ENCODE measurements around the gene RNF157.
"Not testable (repeated sequence)": the region's sequence is repeated elsewhere in the genome, so short reads cannot be mapped to it uniquely, and the experiment has no call there.

Gene RNF157

DNA sequence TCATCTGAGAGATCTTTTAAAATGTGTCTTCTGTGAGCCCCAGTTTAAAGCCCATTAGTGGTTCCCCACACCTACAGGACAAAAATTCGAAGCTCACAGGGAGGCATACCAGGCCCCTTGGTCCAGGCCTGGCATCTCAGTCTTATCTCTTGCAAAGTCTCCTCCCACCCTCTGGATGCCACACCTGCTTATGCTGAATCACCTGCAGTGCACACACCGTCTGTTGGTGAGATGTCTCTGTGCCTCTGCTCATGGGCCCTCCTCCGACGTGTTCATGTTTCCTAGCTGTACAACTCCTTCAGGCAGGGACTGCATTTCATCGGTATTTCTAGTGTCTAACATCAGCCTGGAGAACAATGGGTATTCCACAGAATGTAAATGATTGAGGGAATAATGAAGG lies 41.6 kb downstream of the RNF157 start:
- DNase-seq (ENCODE audit: low read depth) = no peak
- no peak overlapping the region for H3K4me3 ChIP-seq (ENCODE audit: low read depth, low read length)

DNA sequence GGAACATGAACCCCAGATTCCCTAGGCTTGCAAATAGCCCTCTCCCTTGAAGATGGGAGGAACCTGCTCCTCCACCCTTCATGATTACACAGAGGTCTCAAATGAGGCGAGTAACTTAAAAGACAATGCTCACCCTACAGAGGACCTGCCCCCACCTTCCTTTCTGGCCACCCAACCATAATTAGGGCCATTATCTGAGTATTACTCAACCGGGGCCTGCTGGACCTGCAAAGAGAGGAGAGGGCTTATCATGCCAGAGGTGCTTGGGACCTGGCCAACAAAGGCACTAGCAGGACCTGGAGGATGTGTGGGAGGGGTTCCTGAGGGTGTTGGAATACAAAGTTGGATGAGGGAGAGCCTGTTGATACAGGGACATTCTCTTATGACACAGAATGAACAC lies 42.4 kb downstream of the RNF157 start:
- no peak overlapping the region for H3K4me3 ChIP-seq (ENCODE audit: low read depth, low read length)
- no peak for DNase-seq (ENCODE audit: low read depth)

DNA sequence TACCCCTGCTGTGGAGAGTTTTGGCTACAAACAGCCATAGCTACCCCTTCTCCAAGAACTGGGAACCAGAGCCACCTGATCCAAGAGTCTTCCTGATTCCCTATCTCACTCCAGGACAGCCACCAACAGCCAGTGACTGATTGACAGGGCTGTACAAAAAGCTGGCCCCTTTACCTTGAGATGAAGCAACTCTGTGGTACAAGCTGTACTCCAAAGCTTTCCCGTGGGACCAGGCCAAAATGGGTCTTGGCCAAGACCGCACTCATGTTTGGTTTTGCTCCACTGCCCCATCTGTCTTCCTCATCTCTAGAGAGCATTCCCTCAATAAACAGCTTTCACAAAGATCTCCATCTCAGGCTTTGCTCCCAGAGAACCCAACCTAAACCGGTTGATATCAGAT lies 43.6 kb downstream of the RNF157 start:
- no peak overlapping the region for H3K4me3 ChIP-seq (ENCODE audit: low read depth, low read length)
- DNase-seq (ENCODE audit: low read depth) = peak; percentile 15

DNA sequence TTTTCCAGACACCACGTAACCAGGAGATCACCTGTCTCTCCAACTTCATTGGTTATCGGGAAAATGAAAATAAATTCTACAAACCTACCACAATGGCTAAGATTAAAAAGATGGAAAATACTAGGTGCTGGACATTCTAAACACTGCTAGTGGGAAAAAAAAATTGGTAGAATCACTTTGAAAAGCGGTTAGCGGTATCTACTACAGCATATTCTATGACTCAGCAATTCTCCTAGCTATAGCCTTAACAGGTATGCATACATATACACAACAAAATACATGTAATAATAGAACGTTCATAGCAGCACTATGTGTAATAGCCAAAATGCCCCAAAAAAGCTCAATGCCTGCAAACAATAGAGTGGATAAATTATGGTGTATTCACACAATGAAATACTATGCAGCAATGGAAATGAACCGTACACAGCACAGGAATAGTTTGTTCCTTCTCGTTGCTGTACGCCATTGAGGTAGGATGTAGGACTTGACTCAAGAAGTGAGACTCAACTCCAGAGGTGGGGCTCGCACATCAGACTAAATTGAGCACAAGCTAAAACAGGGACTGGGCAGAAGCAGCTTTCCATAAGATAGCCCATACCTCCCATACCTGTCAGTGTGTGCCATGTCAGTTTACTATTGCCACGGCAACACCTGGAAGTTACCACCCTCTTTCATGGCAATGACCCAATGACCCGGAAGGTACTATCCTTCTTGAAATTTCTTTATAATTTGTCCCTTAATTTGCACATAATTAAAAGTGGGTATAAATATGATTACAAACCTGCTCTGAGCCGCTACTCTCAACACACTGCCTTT lies 44.8 kb downstream of the RNF157 start:
- no peak overlapping the region for H3K4me3 ChIP-seq (ENCODE audit: low read depth, low read length)
- no peak for DNase-seq (ENCODE audit: low read depth)

DNA sequence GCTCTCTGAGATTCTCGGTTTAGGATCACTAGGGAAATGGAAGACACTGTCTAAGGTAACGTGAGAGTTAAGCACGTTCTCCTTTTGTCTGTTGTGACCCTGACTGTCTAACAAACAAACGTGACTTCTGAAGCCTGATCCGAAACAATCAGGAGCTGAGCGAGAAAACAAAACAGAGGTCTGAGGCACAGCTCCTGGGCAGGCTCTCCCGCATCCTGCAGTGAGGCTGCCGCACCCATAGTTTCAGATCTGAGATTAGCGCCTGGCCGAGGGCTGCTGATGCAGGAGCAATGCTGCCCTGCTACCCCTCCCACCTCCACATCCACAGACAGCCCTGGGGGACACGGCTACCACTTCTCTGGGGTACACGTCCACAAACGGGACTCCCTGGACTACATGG lies 46.7 kb downstream of the RNF157 start:
- H3K4me3 ChIP-seq (ENCODE audit: low read depth, low read length) = no peak overlapping the region
- DNase-seq (ENCODE audit: low read depth) = no peak

DNA sequence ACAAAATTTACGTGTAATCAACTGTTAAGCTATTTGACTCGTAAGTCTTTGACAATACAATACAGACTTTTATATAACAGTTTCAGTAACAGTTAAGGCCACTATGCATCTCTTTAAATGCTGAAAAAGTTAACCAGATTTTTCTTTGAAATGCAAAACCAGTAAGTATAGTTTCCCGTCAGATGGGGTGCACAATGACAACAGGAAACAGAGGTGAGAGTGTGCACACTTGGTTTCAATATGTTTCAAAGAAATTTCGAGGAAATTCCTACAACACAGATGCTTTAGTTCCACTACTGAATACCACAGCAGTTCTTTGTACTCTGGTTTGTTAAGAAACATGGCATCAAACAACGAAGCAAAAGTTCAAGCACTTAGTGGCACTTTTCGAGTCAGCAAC lies 48.4 kb downstream of the RNF157 start:
- H3K4me3 ChIP-seq (ENCODE audit: low read depth, low read length) = no peak overlapping the region
- DNase-seq (ENCODE audit: low read depth) = no peak

DNA sequence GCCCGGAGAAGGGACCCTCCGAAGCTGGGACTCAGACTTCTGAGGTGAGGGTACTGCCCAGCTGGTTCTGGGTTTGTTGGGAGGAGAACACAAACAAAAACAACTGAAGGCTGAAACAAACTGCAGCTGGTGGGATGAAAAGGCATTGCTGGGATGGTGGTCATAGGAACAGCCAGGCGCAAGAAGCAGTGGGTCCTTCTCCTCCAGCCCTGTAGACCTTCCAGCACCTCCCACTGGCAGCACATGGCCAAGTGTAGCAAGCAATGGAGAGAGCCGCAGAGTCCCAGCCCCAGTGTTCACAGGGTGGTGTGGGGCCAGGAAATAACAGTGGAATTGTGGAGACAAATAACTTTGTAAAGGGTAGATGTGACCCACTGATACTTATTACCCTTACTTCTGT lies 50.6 kb downstream of the RNF157 start:
- H3K4me3 ChIP-seq (ENCODE audit: low read depth, low read length) = no peak overlapping the region
- no peak for DNase-seq (ENCODE audit: low read depth)

DNA sequence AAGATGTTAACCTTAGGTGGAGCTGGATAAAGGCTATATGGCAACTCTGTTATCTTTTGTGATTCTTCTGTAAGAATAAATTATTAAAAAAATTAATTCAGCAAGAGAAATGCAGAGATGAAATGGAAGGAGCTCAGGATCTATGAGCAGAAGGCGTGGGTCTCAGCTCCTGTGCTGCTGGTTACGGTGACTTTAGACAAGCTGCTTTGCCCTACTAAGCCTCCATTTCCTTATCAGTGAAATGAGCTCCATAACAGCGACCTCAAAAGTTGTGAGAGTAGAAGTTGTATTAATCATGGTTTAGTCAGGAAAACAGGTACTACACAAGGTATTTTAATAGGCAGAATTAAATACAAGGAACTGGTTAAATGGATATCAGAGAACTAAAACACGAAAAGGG lies 51.0 kb downstream of the RNF157 start:
- no peak overlapping the region for H3K4me3 ChIP-seq (ENCODE audit: low read depth, low read length)
- no peak for DNase-seq (ENCODE audit: low read depth)

DNA sequence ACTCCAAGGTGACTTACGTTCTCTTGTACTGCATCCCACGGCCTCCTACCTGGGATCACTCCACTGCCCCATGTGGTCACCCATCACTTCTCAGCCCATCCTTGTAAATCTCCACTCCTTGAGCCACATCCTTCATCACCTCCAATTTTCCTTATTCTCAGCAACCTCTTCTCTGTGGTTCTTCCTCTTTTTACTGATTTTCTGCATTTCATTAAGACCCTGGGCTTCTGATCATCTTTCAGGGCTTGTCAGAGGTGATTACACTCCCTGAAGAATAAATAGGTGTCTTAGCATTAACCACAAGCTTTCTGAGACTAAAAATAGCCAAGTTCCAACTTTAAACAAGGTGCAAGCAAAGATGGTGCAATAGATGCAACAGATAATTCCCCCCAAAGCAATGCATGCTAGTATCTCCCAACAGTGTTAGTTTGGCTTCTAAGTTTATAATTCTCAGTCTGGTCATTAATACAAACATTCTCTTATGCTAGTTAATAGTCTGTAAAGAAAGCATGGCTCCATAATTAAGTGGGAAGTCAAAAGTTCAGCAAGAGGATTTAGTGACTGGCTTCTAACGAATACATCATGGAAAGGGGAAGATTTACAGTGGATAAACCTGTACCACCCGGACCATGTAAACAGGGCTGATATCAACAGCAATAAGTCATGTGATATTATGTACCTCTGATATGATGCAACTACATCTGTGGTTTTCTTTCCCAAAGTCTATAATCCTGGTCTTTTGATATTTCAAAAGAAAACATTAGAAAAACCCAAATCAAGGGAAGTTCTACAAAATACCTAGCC lies 51.9 kb downstream of the RNF157 start:
- H3K4me3 ChIP-seq (ENCODE audit: low read depth, low read length) = no peak overlapping the region
- no peak for DNase-seq (ENCODE audit: low read depth)

DNA sequence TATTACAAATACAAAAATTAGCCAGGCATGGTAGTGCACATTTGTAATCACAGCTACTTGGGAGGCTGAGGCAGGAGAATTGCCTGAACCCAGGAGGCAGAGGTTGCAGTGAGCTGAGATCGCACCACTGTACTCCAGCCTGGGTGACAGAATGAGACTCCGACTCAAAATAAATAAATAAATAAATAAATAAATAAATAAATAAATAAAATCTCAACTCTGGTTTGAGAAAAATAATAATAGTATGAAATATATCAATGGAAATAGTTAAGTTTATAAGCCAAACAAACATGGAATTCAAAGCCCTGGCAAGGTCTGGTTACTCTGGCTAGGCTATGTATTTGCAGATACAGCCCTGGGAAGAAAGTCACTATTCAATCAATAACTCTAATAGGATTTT lies 53.5 kb downstream of the RNF157 start:
- not testable (repeated sequence) for DNase-seq (ENCODE audit: low read depth); H3K4me3 ChIP-seq (ENCODE audit: low read depth, low read length)

DNA sequence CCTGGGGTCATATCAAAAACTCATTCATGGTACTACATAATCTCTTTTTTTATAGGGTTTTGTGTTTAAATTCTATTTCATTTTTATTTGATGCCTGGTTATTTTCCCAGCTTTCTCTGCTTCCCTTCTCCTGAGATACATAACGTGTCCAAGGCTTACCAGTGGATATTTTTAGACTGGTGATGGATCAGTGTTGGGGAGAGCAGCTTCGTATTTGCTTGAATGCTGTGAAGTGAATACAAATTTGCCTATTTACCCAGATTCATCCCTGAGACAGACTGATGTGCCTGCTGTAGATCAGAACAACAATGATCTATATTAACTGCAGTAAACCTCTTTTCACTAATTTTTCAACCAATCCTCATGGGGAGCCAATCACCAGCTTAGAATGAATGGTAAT lies 56.0 kb downstream of the RNF157 start:
- no peak for DNase-seq (ENCODE audit: low read depth)
- H3K4me3 ChIP-seq (ENCODE audit: low read depth, low read length) = no peak overlapping the region

DNA sequence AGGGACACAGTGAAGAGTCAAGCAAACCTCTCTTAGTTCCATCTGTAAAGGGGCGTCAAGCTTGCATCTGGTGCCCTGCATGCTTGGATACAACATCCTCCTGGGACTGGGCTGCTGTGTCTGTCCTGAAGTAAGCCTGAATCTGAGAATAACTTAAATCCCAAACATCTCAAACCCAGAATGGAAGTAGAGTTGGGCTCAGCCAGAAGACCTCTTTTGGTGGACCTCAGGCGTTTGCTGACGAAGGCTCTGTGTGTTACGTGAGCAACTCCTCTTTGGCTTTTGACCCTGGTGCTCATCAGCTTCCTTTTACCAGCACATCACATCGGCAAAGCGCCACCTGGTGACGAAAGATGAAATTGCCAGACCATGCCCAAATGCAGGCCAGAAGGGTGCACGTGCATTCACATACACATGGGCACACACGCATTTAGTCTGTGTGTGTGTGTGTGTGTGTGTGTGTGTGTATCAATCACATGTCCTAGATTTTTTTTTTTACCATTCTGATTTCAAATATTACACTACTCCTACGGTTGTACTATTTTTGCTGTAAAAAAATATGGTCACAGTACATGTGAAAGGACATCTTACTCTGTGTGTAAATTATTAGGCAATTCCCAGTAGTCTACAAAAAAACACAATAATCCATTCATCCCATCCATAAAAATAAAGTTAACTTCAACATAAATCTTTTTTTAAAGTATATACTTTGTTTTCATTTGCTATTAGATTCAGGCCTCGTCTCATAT lies 58.1 kb downstream of the RNF157 start:
- peak; percentile 49 for DNase-seq (ENCODE audit: low read depth)
- H3K4me3 ChIP-seq (ENCODE audit: low read depth, low read length) = no peak overlapping the region

DNA sequence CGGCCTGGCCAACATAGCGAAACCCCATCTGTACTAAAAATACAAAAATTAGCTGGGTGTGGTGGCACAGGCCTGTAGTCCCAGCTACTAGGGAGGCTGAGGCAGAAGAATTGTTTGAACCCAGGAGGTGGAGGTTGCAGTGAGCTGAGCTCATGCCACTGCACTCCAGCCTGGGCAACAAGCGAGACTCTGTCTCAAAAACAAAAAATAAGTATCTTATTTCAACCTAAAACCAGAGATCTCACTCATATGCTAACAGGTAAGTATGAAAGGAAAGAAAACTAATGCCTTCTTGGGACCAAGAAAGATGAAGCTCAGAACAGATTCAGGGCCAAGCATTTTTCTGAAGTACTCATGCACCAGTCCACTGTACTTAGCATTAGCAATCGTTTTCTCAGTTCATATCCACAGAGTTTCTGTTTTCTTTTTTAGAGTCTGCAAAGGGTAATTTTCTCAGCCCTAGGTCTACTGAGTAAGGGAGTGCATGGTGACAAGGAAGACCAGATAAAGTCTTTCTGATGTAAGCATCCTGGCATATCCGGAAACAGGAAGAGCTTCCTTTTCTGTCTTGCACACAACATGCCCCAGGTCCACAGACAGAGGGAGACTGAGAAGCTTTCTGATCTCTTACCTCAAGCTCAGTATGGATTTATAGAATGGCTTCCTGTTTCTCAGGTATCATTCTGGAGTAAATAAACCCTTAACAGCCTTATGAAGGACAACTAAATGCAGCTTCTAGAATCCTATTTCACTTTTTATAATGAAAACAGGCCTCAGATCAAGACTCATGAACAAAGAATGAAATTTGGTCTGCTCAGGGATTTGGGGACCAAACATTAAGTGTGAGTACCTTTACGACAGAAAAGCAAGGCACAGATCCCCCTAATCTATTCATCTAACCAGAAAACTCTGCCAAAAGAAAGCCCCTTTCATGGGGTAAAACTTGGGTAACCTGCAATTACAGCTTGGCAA lies 60.5 kb downstream of the RNF157 start:
- no peak for DNase-seq (ENCODE audit: low read depth)
- H3K4me3 ChIP-seq (ENCODE audit: low read depth, low read length) = no peak overlapping the region

DNA sequence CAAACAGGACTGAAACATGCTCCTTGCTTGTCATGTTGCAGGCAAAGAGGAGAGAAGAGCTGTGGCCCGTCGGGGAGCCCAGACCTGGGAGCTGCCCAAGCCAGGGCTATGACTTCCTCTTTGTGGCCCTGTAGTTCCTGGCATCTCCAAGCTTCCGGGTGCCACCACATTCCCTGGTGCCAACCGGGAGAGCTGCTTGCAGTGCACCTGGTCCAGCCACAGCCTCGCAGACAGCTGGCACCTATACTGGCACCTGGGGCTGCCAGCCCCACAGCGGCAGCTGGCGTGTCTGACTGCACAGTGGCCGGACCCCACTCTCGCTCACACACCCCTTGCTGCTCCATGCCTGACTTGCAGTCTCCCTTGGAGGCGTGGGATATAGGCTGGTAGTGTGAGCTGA lies 62.2 kb downstream of the RNF157 start:
- DNase-seq (ENCODE audit: low read depth) = no peak
- H3K4me3 ChIP-seq (ENCODE audit: low read depth, low read length) = no peak overlapping the region

DNA sequence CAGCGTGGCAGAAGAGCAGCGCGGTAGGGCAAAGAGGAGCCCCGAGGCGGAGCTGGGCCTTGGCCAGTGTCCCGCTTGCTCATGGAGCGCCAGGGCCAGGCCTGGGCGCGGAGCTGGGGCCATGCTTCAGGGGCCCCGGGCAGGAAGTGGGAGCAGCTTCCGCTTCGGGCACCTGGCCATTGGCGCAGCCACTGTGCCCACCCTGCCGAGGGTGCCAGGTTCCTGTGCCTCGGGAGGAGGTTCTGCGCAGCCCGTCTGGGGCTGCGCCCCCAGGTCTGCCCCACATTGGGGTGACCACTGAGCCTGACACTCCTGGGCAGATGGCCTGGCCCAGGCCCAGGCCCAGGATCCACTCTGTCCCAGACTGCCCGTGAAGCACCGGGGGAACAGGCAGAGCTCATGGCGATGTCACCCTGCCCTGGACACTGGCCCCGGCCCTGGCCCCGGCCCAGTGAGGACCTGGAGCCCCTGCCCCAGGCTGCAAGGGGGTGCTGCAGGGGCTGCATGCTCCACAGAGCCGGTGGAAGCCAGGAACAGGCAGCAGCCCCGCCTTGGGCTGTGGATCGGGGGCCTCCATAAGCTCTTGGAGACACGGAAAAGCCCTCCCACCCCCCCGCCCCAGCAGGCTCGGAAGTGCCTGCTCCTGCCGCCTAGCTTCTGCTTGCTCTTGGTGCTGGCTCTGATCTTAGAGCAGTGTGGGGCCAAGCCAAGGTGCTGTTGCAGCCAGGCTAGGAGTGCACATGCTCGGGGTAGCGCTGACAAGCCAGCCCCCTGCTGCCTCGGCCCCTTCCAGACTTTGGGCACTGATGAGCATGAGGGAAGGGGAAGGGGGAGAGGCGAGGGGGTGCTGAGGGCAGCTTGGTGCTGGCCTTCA lies 63.4 kb downstream of the RNF157 start:
- DNase-seq (ENCODE audit: low read depth) = no peak
- no peak overlapping the region for H3K4me3 ChIP-seq (ENCODE audit: low read depth, low read length)

DNA sequence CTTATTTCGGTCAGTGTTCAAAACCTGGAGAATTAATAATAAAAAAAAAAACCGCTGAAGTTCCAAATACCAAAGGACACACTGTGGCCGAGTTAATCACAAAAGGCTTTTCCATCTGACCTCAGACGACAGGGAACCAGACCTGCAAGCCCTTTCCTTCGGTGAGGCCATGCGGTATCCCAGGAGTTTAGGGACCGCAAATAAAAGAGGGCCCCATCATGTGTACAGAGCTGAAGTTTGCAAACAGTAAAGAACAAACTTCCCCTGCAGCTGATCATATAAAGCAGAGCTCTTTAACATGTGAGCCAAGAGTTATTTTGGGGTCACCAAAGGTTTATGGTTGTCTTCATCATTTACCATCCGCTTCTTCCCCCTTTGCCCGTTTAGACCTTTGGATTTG lies 66.3 kb downstream of the RNF157 start:
- no peak overlapping the region for H3K4me3 ChIP-seq (ENCODE audit: low read depth, low read length)
- DNase-seq (ENCODE audit: low read depth) = no peak

DNA sequence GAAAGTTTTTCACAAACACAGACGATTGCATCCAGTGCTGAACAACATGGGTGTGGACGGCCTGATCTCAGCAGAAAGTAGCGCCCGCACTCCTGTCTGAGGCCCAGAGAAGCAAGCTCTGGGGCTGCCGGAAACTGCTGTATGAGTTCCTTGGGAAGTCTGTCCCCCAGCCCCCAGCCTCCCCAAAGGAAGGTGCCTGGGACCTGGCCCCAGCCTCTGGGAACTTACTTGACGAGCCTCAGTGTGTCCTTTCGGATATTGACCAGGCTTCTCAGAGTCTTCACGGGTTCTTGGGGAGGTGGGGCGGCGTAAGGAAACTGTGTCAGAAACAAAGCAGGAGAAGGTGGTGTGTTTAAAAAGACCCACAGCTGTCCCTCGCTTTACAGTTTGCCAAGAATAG lies 66.8 kb downstream of the RNF157 start:
- no peak overlapping the region for H3K4me3 ChIP-seq (ENCODE audit: low read depth, low read length)
- DNase-seq (ENCODE audit: low read depth) = no peak

DNA sequence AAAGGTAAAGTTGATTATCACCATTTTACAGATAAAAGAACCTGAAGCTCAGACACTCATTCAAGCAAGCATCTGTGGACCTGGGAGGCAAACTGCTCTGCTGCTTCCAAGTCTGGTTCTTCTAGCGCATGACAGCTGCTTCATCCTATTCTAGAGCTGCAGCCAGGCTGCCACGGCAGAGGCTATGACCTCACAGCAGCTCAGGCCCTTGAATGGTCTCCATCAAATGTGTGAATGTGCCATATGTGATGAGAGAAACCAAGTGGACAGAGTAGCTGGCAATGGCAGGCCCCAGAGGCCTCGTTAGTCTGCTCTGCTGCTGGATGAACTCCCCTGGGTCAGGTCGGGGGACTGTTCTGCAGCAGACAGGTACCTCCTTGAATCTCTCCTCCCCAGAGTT lies 68.6 kb downstream of the RNF157 start:
- no peak for DNase-seq (ENCODE audit: low read depth)
- H3K4me3 ChIP-seq (ENCODE audit: low read depth, low read length) = no peak overlapping the region

Data from skeletal muscle cell (primary cell).